Liver (tissue), 9 donors: Measurements from ENCODE around the gene FAM229B. TPM values are rescaled to one million over a fixed set of nuclear protein-coding genes. Genes with fewer than 3 reads are reported as not detected.

Source experiments
- DNase-seq: peaks from one replicate; pipeline ENCODE4 v3.0.0-alpha.2; 2017; ENCODE audit warnings: low spot score
- H3K27ac ChIP-seq, 2 donors: one replicate each; pipeline ENCODE4 v1.7.0; 2013; ENCODE audit warnings: inconsistent platforms in 2 of 2, low read length in 2 of 2, control low read depth in 1 of 2, low read depth in 1 of 2, mild to moderate bottlenecking in 1 of 2
- H3K27me3 ChIP-seq, 4 donors: one replicate each; pipeline versions ENCODE4 v1.6.1 to v1.7.0; 2013; ENCODE audit warnings: low read length in 3 of 4, inconsistent platforms in 1 of 4, mild to moderate bottlenecking in 1 of 4, moderate library complexity in 1 of 4; ENCODE audit not compliant: control insufficient read depth in 4 of 4, insufficient read depth in 4 of 4
- H3K36me3 ChIP-seq, 4 donors: one replicate each; pipeline versions ENCODE4 v1.6.1 to v1.7.0; 2013; ENCODE audit warnings: low read length in 3 of 4, mild to moderate bottlenecking in 3 of 4, low read depth in 1 of 4, moderate library complexity in 1 of 4; ENCODE audit not compliant: control insufficient read depth in 4 of 4, insufficient read depth in 3 of 4
- H3K4me1 ChIP-seq, 4 donors: one replicate each; pipeline versions ENCODE4 v1.6.1 to v1.7.0; 2013; ENCODE audit warnings: low read length in 3 of 4, mild to moderate bottlenecking in 3 of 4, moderate library complexity in 1 of 4; ENCODE audit not compliant: control insufficient read depth in 4 of 4, insufficient read depth in 4 of 4
- H3K4me3 ChIP-seq, 3 donors: one replicate each; pipeline versions ENCODE4 v1.6.1 to v1.7.0; 2013; ENCODE audit warnings: low read length in 3 of 3, control low read depth in 1 of 3, low read depth in 1 of 3, mild to moderate bottlenecking in 1 of 3
- H3K9ac ChIP-seq, 2 donors: one replicate each; pipeline ENCODE4 v1.7.0; 2013; ENCODE audit warnings: low read length in 2 of 2, mild to moderate bottlenecking in 2 of 2, moderate library complexity in 2 of 2, control low read depth in 1 of 2, low read depth in 1 of 2
- H3K9me3 ChIP-seq, 4 donors: one replicate each; pipeline versions ENCODE4 v1.6.1 to v1.7.0; 2013; ENCODE audit warnings: low read length in 3 of 4; ENCODE audit not compliant: control insufficient read depth in 4 of 4
- EGR1 ChIP-seq, 2 donors: IDR thresholded peaks; 2 replicates each; pipeline ENCODE4 v1.6.1; 2016 to 2018; ENCODE audit warnings: antibody characterized with exemption in 2 of 2, low read depth in 2 of 2
- FOXA2 ChIP-seq: IDR thresholded peaks from 2 replicates; pipeline ENCODE4 v1.6.1; 2016; ENCODE audit warnings: antibody characterized with exemption
- GABPA ChIP-seq, 2 donors: IDR thresholded peaks in 1 of 2; conservative IDR thresholded peaks in 1 of 2; 2 replicates each; pipeline ENCODE4 v1.6.1; 2016; ENCODE audit warnings: antibody characterized with exemption in 2 of 2, mild to moderate bottlenecking in 1 of 2, moderate library complexity in 1 of 2
- HNF4A ChIP-seq, 2 donors: conservative IDR thresholded peaks; 2 replicates each; pipeline ENCODE4 v1.6.1; 2016; ENCODE audit warnings: antibody characterized with exemption in 2 of 2, mild to moderate bottlenecking in 2 of 2
- NR2F2 ChIP-seq: IDR thresholded peaks from 2 replicates; pipeline ENCODE4 v1.6.1; 2016; ENCODE audit warnings: antibody characterized with exemption
- YY1 ChIP-seq: IDR thresholded peaks from 2 replicates; pipeline ENCODE4 v1.6.1; 2016; ENCODE audit warnings: antibody characterized with exemption, mild to moderate bottlenecking
- WGBS: extraction: QIAGEN DNeasy Blood & Tissue Kit; methylation state at CpG from one replicate; pipeline ENCODE4 v1.1.7; 2013; 5-methylcytosine and 5-hydroxymethylcytosine counted together
- polyA plus RNA-seq, 2 donors: library from polyadenylated mRNA; stranded (reverse) in 1 of 2; unstranded in 1 of 2; fragments of 200-250 nt in 1 of 2; fragments of >200 nt in 1 of 2; fragmentation: Nextera tagmentation in 1 of 2; extraction: Ambion mirVana in 1 of 2; gene quantifications; one replicate each; pipeline versions ENCODE4 v1.2.1 to v1.2.3, GENCODE V29; 2013 to 2015
- total RNA-seq, 2 donors: library from RNA; depleted of rRNA; stranded (reverse); fragments of >200 nt; gene quantifications; one replicate each; pipeline ENCODE4 v1.2.3, GENCODE V29; 2014
- TF ChIP-seq, protein P1 (sequence below): IDR thresholded peaks from 2 replicates; pipeline ENCODE4 v1.6.1; 2016; ENCODE audit warnings: antibody characterized with exemption, mild to moderate bottlenecking
- TF ChIP-seq, protein P2 (sequence below): IDR thresholded peaks from 2 replicates; pipeline ENCODE4 v1.6.1; 2016; ENCODE audit warnings: antibody characterized with exemption
- TF ChIP-seq, protein P3 (sequence below): fragments of 150-350 bp; IDR thresholded peaks from 2 replicates; pipeline ENCODE4 v1.5.1; 2017; ENCODE audit warnings: improper control_type of control experiment, low read depth, low read length; ENCODE audit not compliant: missing input control
- donor health status: healthy.
- donor health status: healthy.
- donor health status: healthy.
- donor health status: healthy.
- donor health status: healthy.

FAM229B gene
- total and polyA plus RNA-seq, 4 donors: 1.8 to 13.8 (median 7.1) TPM

DNA sequence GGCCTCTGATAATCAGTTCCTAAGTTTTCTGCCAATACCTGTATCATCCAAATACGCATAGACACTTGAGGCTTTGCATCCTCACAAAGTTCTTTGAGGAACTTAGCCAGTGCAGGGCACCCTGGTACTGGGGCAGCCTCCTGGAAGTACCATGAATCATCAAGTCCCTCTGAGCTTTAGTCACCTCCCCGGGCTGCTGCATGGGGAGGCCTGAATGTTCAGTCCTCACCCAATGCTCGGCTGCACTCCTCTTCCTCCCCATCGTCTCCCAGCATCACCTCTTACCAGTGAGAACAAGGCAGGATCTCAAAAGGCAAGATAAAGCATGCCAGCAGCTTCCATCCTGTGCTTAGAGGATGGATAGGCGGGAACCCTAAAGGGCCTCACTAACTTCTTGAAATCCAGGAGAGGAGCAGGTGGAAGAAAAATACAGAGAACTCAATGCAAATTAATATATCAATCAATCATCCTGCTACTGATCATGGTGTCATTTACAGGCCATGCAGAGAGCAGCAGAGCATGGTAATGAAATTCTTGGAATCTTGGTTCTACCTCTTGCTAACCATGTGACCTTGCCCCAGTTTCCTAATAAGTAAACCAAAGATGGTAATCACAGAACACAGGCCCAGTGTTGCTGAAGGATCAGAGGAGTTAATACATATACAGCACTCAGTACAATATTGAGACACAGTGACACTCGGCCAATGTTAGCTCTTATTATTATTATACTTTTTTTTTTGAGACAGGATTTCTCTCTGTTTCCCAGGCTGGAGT lies 38.2 kb upstream of the FAM229B start:
- no peak for DNase-seq
- 77% methylated on average over 6 of the region's 6 CpGs for WGBS
- no peak overlapping the region for H3K4me3 ChIP-seq
- no peak overlapping the region for H3K27ac ChIP-seq
- peaks cover 0 to 16% (median 13%) of the 10 kb centered on the region in 4 donors for H3K4me1 ChIP-seq
- no peaks in the 10 kb centered on the region for H3K9me3 ChIP-seq
- H3K9ac ChIP-seq: no peak overlapping the region
- H3K27me3 ChIP-seq: no peaks in the 10 kb centered on the region
- H3K36me3 ChIP-seq: no peaks in the 10 kb centered on the region
- TF ChIP-seq, protein P1, sequence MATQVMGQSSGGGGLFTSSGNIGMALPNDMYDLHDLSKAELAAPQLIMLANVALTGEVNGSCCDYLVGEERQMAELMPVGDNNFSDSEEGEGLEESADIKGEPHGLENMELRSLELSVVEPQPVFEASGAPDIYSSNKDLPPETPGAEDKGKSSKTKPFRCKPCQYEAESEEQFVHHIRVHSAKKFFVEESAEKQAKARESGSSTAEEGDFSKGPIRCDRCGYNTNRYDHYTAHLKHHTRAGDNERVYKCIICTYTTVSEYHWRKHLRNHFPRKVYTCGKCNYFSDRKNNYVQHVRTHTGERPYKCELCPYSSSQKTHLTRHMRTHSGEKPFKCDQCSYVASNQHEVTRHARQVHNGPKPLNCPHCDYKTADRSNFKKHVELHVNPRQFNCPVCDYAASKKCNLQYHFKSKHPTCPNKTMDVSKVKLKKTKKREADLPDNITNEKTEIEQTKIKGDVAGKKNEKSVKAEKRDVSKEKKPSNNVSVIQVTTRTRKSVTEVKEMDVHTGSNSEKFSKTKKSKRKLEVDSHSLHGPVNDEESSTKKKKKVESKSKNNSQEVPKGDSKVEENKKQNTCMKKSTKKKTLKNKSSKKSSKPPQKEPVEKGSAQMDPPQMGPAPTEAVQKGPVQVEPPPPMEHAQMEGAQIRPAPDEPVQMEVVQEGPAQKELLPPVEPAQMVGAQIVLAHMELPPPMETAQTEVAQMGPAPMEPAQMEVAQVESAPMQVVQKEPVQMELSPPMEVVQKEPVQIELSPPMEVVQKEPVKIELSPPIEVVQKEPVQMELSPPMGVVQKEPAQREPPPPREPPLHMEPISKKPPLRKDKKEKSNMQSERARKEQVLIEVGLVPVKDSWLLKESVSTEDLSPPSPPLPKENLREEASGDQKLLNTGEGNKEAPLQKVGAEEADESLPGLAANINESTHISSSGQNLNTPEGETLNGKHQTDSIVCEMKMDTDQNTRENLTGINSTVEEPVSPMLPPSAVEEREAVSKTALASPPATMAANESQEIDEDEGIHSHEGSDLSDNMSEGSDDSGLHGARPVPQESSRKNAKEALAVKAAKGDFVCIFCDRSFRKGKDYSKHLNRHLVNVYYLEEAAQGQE: no peak
- TF ChIP-seq EGR1 (IDR thresholded peaks at IDR 0.05; ENCODE audit: low read depth in 2 of 2) (no peak), FOXA2 (no peak)
- TF ChIP-seq, protein P2, sequence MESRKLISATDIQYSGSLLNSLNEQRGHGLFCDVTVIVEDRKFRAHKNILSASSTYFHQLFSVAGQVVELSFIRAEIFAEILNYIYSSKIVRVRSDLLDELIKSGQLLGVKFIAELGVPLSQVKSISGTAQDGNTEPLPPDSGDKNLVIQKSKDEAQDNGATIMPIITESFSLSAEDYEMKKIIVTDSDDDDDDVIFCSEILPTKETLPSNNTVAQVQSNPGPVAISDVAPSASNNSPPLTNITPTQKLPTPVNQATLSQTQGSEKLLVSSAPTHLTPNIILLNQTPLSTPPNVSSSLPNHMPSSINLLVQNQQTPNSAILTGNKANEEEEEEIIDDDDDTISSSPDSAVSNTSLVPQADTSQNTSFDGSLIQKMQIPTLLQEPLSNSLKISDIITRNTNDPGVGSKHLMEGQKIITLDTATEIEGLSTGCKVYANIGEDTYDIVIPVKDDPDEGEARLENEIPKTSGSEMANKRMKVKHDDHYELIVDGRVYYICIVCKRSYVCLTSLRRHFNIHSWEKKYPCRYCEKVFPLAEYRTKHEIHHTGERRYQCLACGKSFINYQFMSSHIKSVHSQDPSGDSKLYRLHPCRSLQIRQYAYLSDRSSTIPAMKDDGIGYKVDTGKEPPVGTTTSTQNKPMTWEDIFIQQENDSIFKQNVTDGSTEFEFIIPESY: no peak

DNA sequence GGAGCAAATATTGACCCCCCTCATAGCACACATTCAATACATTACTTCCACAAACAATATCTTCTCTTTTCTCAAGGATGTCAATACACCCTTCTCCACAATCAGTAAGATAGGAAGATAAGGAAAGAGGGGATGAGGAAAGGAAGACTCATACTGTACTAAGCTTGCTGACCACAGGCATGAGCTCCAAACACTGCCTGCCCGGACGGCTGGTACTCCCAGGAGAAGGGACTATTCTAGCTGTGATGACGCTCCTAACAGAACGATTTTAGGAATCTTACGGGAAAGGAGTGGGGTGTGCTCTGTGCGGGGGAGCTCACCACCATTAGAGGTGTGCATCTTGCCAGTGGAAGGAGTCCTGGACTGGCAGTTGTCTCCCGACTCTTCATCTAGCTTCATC lies 37.4 kb upstream of the FAM229B start:
- H3K4me3 ChIP-seq: no peak overlapping the region
- WGBS: 96% methylated on average over 7 of the region's 7 CpGs
- peaks cover 0 to 10% (median 9%) of the 10 kb centered on the region in 4 donors for H3K4me1 ChIP-seq
- no peak for DNase-seq
- TF ChIP-seq YY1 (no peak), FOXA2 (no peak), GABPA (IDR thresholded peaks at IDR 0.05 in 1 of 2, conservative IDR thresholded peaks at IDR 0.05 in 1 of 2) (no peak), NR2F2 (no peak), HNF4A (conservative IDR thresholded peaks at IDR 0.05) (no peak)
- TF ChIP-seq, protein P1: no peak
- TF ChIP-seq, protein P2: no peak
- TF ChIP-seq, protein P3, sequence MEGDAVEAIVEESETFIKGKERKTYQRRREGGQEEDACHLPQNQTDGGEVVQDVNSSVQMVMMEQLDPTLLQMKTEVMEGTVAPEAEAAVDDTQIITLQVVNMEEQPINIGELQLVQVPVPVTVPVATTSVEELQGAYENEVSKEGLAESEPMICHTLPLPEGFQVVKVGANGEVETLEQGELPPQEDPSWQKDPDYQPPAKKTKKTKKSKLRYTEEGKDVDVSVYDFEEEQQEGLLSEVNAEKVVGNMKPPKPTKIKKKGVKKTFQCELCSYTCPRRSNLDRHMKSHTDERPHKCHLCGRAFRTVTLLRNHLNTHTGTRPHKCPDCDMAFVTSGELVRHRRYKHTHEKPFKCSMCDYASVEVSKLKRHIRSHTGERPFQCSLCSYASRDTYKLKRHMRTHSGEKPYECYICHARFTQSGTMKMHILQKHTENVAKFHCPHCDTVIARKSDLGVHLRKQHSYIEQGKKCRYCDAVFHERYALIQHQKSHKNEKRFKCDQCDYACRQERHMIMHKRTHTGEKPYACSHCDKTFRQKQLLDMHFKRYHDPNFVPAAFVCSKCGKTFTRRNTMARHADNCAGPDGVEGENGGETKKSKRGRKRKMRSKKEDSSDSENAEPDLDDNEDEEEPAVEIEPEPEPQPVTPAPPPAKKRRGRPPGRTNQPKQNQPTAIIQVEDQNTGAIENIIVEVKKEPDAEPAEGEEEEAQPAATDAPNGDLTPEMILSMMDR: no peak
- no peak overlapping the region for H3K9ac ChIP-seq
- no peaks in the 10 kb centered on the region for H3K9me3 ChIP-seq
- no peaks in the 10 kb centered on the region for H3K27me3 ChIP-seq
- no peak overlapping the region for H3K27ac ChIP-seq
- H3K36me3 ChIP-seq: no peaks in the 10 kb centered on the region
